HG03159 (cell line): ENCODE results near the gene CRAT.
A peak's percentile ranks its signal among the peaks of the same experiment; 100 is the strongest.

Experiments
- ATAC-seq: cut with Tn5 transposase; IDR thresholded peaks from one replicate; pipeline ENCODE4 v1.9.1; 2021; ENCODE audit warnings: mild to moderate bottlenecking, moderate library complexity; ENCODE audit not compliant: unreplicated experiment

The CRAT gene

GRCh38 chr9:129068990-129069861, 41.4 kb downstream of the CRAT start:
- peak; percentile 82 for ATAC-seq

GRCh38 chr9:129068110-129068509, 42.5 kb downstream of the CRAT start:
- no peak for ATAC-seq

- no peak for ATAC-seq
Measured at GRCh38 chr9:129064499-129064908, 46.1 kb downstream of the CRAT start.

- ATAC-seq: no peak
Measured at GRCh38 chr9:129063061-129063460, 47.5 kb downstream of the CRAT start.

GRCh38 chr9:129060991-129061390, 49.6 kb downstream of the CRAT start:
- no peak for ATAC-seq

GRCh38 chr9:129059796-129060785, 50.5 kb downstream of the CRAT start:
- no peak for ATAC-seq

- ATAC-seq: no peak
Measured at GRCh38 chr9:129058965-129059795, 51.4 kb downstream of the CRAT start.

- ATAC-seq: no peak
Measured at GRCh38 chr9:129054163-129054851, 56.3 kb downstream of the CRAT start.

- ATAC-seq: no peak
Measured at GRCh38 chr9:129053020-129053419, 57.6 kb downstream of the CRAT start.

- no peak for ATAC-seq
Measured at GRCh38 chr9:129052592-129052991, 58.0 kb downstream of the CRAT start.
